Measurements from ENCODE around the gene KCNE4. TPM values are rescaled to one million over a fixed set of nuclear protein-coding genes. Genes with fewer than 3 reads are reported as not detected.
A peak's percentile ranks its signal among the peaks of the same experiment; 100 is the strongest.

The KCNE4 gene
- total and polyA plus RNA-seq, 9 of the 15 experiments (the other 6 are each of a cell fraction or from before 2014, with no cell fraction given) = not detected

DNA sequence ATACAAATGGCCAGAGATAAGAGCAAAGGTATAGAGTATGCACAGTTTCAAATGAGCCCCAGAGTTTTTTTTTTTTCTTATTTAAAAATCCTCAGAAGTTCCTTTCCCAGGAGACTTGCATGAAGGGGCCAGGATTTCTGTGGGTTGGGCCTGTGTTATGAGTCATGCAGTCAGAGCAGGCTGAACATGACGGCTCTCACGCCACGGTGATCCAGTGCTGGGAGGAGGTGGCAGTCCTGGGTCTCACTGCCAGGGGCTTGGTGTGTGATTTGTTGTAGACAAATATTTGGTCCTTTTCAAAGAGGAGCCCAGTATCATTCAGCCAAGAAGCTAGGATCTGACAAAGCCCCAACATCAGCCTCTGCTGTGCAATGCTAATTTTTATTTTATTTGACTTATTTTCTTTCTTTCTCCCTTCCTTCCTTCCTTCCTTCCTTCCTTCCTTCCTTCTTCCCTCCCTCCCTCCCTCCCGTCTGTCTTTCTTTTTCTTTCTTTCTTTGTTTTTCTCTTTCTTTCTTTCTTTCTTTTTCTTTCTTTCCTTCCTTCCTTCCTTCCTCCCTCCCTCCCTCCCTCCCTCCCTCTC is 10.4 kb upstream of the KCNE4 start (continued):
- TF ChIP-seq, protein P1, sequence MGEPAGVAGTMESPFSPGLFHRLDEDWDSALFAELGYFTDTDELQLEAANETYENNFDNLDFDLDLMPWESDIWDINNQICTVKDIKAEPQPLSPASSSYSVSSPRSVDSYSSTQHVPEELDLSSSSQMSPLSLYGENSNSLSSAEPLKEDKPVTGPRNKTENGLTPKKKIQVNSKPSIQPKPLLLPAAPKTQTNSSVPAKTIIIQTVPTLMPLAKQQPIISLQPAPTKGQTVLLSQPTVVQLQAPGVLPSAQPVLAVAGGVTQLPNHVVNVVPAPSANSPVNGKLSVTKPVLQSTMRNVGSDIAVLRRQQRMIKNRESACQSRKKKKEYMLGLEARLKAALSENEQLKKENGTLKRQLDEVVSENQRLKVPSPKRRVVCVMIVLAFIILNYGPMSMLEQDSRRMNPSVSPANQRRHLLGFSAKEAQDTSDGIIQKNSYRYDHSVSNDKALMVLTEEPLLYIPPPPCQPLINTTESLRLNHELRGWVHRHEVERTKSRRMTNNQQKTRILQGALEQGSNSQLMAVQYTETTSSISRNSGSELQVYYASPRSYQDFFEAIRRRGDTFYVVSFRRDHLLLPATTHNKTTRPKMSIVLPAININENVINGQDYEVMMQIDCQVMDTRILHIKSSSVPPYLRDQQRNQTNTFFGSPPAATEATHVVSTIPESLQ (CRISPR knock-in tag; IDR thresholded peaks at IDR 0.05) = no peak
- TF ChIP-seq HIVEP1 (CRISPR knock-in tag; IDR thresholded peaks at IDR 0.05) = no peak
- TF ChIP-seq NFRKB (IDR thresholded peaks at IDR 0.05; ENCODE audit: low read depth) = peak; percentile 16; the same call in 1 of the 2 replicates
- no peak for TF ChIP-seq CBX1 (IDR thresholded peaks at IDR 0.05; ENCODE audit: low read depth)
- no peak for TF ChIP-seq TAF7 (tag; IDR thresholded peaks at IDR 0.05)
- TF ChIP-seq ZNF41 (CRISPR knock-in tag; conservative IDR thresholded peaks at IDR 0.05) = no peak
- TF ChIP-seq, protein P2, sequence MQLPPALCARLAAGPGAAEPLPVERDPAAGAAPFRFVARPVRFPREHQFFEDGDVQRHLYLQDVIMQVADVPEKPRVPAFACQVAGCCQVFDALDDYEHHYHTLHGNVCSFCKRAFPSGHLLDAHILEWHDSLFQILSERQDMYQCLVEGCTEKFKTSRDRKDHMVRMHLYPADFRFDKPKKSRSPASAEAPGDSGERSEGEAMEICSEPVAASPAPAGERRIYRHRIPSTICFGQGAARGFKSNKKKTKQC (CRISPR knock-in tag; IDR thresholded peaks at IDR 0.05) = no peak
- no peak for TF ChIP-seq XRCC5 (IDR thresholded peaks at IDR 0.05; ENCODE audit: low read depth, low read length)
- TF ChIP-seq, protein P3, sequence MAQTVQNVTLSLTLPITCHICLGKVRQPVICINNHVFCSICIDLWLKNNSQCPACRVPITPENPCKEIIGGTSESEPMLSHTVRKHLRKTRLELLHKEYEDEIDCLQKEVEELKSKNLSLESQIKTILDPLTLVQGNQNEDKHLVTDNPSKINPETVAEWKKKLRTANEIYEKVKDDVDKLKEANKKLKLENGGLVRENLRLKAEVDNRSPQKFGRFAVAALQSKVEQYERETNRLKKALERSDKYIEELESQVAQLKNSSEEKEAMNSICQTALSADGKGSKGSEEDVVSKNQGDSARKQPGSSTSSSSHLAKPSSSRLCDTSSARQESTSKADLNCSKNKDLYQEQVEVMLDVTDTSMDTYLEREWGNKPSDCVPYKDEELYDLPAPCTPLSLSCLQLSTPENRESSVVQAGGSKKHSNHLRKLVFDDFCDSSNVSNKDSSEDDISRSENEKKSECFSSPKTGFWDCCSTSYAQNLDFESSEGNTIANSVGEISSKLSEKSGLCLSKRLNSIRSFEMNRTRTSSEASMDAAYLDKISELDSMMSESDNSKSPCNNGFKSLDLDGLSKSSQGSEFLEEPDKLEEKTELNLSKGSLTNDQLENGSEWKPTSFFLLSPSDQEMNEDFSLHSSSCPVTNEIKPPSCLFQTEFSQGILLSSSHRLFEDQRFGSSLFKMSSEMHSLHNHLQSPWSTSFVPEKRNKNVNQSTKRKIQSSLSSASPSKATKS (CRISPR knock-in tag; IDR thresholded peaks at IDR 0.05) = no peak
- no peak for TF ChIP-seq PYGO2 (tag; IDR thresholded peaks at IDR 0.05)
- TF ChIP-seq STAG1 (CRISPR knock-in tag; IDR thresholded peaks at IDR 0.05; ENCODE audit: borderline replicate concordance) = no peak
- TF ChIP-seq NRF1 (conservative IDR thresholded peaks at IDR 0.05 in 1 of 2, IDR thresholded peaks at IDR 0.05 in 1 of 2) = no peak
- no peak for TF ChIP-seq MECOM (CRISPR knock-in tag; IDR thresholded peaks at IDR 0.05)
- no peak for TF ChIP-seq GATA2 (CRISPR knock-in tag; IDR thresholded peaks at IDR 0.05)
- TF ChIP-seq, protein P4, sequence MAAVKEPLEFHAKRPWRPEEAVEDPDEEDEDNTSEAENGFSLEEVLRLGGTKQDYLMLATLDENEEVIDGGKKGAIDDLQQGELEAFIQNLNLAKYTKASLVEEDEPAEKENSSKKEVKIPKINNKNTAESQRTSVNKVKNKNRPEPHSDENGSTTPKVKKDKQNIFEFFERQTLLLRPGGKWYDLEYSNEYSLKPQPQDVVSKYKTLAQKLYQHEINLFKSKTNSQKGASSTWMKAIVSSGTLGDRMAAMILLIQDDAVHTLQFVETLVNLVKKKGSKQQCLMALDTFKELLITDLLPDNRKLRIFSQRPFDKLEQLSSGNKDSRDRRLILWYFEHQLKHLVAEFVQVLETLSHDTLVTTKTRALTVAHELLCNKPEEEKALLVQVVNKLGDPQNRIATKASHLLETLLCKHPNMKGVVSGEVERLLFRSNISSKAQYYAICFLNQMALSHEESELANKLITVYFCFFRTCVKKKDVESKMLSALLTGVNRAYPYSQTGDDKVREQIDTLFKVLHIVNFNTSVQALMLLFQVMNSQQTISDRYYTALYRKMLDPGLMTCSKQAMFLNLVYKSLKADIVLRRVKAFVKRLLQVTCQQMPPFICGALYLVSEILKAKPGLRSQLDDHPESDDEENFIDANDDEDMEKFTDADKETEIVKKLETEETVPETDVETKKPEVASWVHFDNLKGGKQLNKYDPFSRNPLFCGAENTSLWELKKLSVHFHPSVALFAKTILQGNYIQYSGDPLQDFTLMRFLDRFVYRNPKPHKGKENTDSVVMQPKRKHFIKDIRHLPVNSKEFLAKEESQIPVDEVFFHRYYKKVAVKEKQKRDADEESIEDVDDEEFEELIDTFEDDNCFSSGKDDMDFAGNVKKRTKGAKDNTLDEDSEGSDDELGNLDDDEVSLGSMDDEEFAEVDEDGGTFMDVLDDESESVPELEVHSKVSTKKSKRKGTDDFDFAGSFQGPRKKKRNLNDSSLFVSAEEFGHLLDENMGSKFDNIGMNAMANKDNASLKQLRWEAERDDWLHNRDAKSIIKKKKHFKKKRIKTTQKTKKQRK (IDR thresholded peaks at IDR 0.05; ENCODE audit: borderline replicate concordance, low read depth, low read length) = no peak
- no peak for TF ChIP-seq MIER1 (IDR thresholded peaks at IDR 0.05; ENCODE audit: low read depth)
- no peak for TF ChIP-seq RAD21 (CRISPR knock-in tag; conservative IDR thresholded peaks at IDR 0.05 in 1 of 2, IDR thresholded peaks at IDR 0.05 in 1 of 2)
- no peak for TF ChIP-seq ZNF551 (CRISPR knock-in tag; IDR thresholded peaks at IDR 0.05)
- TF ChIP-seq, protein P5, sequence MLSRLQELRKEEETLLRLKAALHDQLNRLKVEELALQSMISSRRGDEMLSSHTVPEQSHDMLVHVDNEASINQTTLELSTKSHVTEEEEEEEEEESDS (CRISPR knock-in tag; IDR thresholded peaks at IDR 0.05) = no peak
- TF ChIP-seq, protein P6, sequence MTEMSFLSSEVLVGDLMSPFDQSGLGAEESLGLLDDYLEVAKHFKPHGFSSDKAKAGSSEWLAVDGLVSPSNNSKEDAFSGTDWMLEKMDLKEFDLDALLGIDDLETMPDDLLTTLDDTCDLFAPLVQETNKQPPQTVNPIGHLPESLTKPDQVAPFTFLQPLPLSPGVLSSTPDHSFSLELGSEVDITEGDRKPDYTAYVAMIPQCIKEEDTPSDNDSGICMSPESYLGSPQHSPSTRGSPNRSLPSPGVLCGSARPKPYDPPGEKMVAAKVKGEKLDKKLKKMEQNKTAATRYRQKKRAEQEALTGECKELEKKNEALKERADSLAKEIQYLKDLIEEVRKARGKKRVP (CRISPR knock-in tag; IDR thresholded peaks at IDR 0.05) = no peak
